Activated B cell treated with CpG ODN at 0.5 μM for 24 hours (primary cell): ENCODE results near the gene SIPA1L3. TPM values are rescaled to one million over a fixed set of nuclear protein-coding genes. Genes with fewer than 3 reads are reported as not detected.

ENCODE experiments used
- ATAC-seq: fragments of 200-7000 bp; cut with Tn5 transposase; one replicate; pipeline ENCODE4 v1.10.0; 2021; ENCODE audit warnings: low read depth, mild to moderate bottlenecking, moderate library complexity
- CTCF ChIA-PET: fragments of 350-600 bp; sonication (Branson Sonifier 250); formaldehyde crosslinking; loops from one replicate; lab custom pipeline; 2021; ENCODE audit warnings: antibody characterized with exemption; lab: Charles Lee
- POLR2A ChIA-PET: fragments of 350-600 bp; sonication (Branson Sonifier 250); formaldehyde crosslinking; loops from one replicate; lab custom pipeline; 2021; ENCODE audit warnings: antibody characterized with exemption; lab: Charles Lee
- DNase-seq: peaks from one replicate; pipeline ENCODE4 v3.0.0; 2022
- H3K27ac Mint-ChIP-seq: one replicate; pipeline ENCODE4 v1.8.0; 2020; ENCODE audit warnings: mixed read lengths
- H3K27me3 Mint-ChIP-seq: one replicate; pipeline ENCODE4 v1.8.0; 2021; ENCODE audit warnings: mixed read lengths
- H3K36me3 Mint-ChIP-seq: one replicate; pipeline ENCODE4 v1.8.0; 2021; ENCODE audit warnings: low read depth, mixed read lengths
- H3K4me1 Mint-ChIP-seq: one replicate; pipeline ENCODE4 v1.8.0; 2021; ENCODE audit warnings: mixed read lengths
- H3K4me3 Mint-ChIP-seq: one replicate; pipeline ENCODE4 v1.8.0; 2020; ENCODE audit warnings: mild to moderate bottlenecking, mixed read lengths
- H3K9me3 Mint-ChIP-seq: one replicate; pipeline ENCODE4 v1.8.0; 2020; ENCODE audit warnings: mixed read lengths
- CTCF ChIP-seq: fragments of 200-600 bp; IDR thresholded peaks from one replicate; pipeline ENCODE4 v1.8.0; 2022; ENCODE audit warnings: antibody characterized with exemption, mild to moderate bottlenecking
- intact Hi-C: fragments of 100-400 bp; cut with micrococcal nuclease; formaldehyde crosslinking; loops from one replicate; pipeline ENCODE4 v1.15.1; 2024
- total RNA-seq: library from RNA; stranded (reverse); gene quantifications from 2 replicates; pipeline ENCODE4 v1.2.3, GENCODE V29; 2022

SIPA1L3 gene
- total RNA-seq, 1 donor from 2014 or later: 145 TPM

- intact Hi-C loops: loop anchor here (5.0 kb wide), 1 partner anchor 34 kb away; no protein-coding TSS in a partner anchor
- H3K27me3 Mint-ChIP-seq: no peaks in the 10 kb centered on the region
- DNase-seq (no peak), ATAC-seq (no peak)
- ChIA-PET CTCF (interaction anchor here (0.6 kb wide), 1 partner anchor 11 kb away, joined by 3 read pairs; no protein-coding TSS in a partner anchor), POLR2A (interaction anchor here (0.9 to 4.0 kb wide), 10 partner anchors 15 to 85 kb away, joined by 3 to 14 read pairs (median 8); partner anchors contain the start of gene WDR87)
- peak overlapping the region; percentile 81 for H3K27ac Mint-ChIP-seq
- peaks cover 6% of the 10 kb centered on the region for H3K9me3 Mint-ChIP-seq
- peaks cover 9% of the 10 kb centered on the region for H3K36me3 Mint-ChIP-seq
- H3K4me3 Mint-ChIP-seq: peak overlapping the region; percentile 44
- TF ChIP-seq CTCF: no peak
- peaks cover 80% of the 10 kb centered on the region for H3K4me1 Mint-ChIP-seq
These were observed 54.2 kb downstream of the SIPA1L3 start for GRCh38 chr19:37961198-37961597.

DNA sequence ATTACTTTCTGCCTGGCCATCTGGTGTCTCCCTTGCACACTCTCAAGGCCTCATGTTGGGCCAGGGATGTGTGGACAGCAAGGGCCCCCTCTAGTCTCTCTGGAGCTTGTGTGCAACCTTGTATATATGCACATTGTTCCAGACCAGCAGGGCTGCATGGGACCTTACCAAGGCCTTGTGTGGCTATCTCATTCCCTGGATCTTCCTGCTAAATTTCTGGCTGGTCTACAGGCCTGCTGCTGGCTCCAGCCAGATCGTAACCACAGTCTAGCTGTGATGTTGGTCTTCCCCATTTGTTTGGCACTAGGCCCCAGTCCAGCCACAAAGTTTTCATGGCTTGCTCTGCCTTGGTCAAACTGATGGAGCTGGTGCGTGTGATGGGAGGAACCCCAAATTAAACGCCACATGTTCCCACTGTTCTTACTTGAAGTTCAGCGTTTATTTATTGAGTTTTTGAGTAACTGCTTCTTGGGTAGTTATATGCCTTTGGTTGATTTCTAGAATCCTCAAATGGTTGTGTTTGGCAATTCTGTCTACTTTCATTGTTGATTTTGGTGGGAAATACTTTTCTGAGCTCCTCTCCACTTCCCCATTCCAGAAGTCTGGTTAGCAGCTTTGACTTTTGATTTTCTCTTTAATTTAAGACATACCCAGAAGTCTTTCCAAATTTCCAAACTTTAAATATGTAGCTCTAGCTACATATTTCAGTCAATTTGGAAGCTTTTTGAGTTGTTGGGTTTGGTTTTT, 56.4 kb downstream of the SIPA1L3 start:
- intact Hi-C loops: loop anchor here (2.0 to 5.0 kb wide), 2 partner anchors 15 to 36 kb away; no protein-coding TSS in a partner anchor
- no peak for DNase-seq
- Mint-ChIP-seq H3K36me3 (peaks cover 11% of the 10 kb centered on the region), H3K27ac (peak overlapping the region; percentile 88), H3K4me3 (peak overlapping the region; percentile 4), H3K27me3 (no peaks in the 10 kb centered on the region), H3K4me1 (peaks cover 80% of the 10 kb centered on the region), H3K9me3 (peaks cover 6% of the 10 kb centered on the region)
- ATAC-seq: no peak
- ChIA-PET CTCF (interaction anchor here (1.0 kb wide), 2 partner anchors 56 to 131 kb away, joined by 3 read pairs; partner anchors contain the start of gene SIPA1L3), POLR2A (interaction anchor here (0.8 to 4.0 kb wide), 13 partner anchors 13 to 907 kb away, joined by 3 to 14 read pairs (median 6); partner anchors contain the start of genes SIPA1L3 and WDR87)
- TF ChIP-seq CTCF: no peak

GRCh38 chr19:37964109-37964508, 57.1 kb downstream of the SIPA1L3 start:
- Mint-ChIP-seq H3K4me1 (peaks cover 80% of the 10 kb centered on the region), H3K36me3 (peaks cover 11% of the 10 kb centered on the region), H3K4me3 (no peak overlapping the region), H3K27me3 (no peaks in the 10 kb centered on the region), H3K27ac (peak overlapping the region; percentile 88), H3K9me3 (peaks cover 6% of the 10 kb centered on the region)
- ATAC-seq (no peak), DNase-seq (no peak)
- intact Hi-C loops: loop anchor here (5.0 kb wide), 1 partner anchor 37 kb away; no protein-coding TSS in a partner anchor
- no peak for TF ChIP-seq CTCF
- CTCF ChIA-PET: interaction anchor here (1.0 kb wide), 2 partner anchors 57 to 131 kb away, joined by 3 read pairs; partner anchors contain the start of gene SIPA1L3
- POLR2A ChIA-PET: interaction anchor here (0.8 to 4.0 kb wide), 8 partner anchors 12 to 85 kb away, joined by 3 to 13 read pairs (median 4); no protein-coding TSS in a partner anchor

DNA sequence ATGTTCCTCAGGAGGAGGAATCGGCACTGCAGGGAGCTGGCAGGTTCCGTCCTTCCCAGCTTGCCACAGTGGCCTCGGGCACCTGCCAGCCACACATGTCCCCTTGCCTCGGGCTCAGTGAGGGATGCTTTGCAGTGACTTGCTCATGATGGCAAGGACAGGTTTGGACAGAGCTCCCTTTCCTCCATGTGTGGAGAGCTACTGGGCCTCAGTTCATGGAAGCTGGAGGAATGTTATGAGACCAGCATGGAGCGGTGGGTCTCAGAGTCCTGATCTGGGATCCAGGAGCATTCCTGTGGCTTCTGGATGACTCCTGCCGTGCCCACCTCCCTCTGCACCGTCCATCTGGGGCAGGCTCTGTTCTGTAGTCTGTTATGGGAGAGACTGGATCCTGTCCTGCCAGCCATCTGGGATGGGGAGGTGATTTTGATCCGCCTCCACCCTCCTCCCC, 59.2 kb downstream of the SIPA1L3 start:
- H3K36me3 Mint-ChIP-seq: peaks cover 25% of the 10 kb centered on the region
- ChIA-PET POLR2A (interaction anchor here (0.6 kb wide), 1 partner anchor 15 kb away, joined by 8 read pairs; no protein-coding TSS in a partner anchor), CTCF (no interaction called here)
- DNase-seq (no peak), ATAC-seq (no peak)
- H3K27me3 Mint-ChIP-seq: no peaks in the 10 kb centered on the region
- H3K4me1 Mint-ChIP-seq: peaks cover 73% of the 10 kb centered on the region
- H3K9me3 Mint-ChIP-seq: peaks cover 7% of the 10 kb centered on the region
- TF ChIP-seq CTCF: no peak
- no peak overlapping the region for H3K4me3 Mint-ChIP-seq
- intact Hi-C loops: no loop called here
- H3K27ac Mint-ChIP-seq: peak overlapping the region; percentile 71
